HG03108 (cell line): Measurements from ENCODE around the gene SSBP3.

Source experiments
- ATAC-seq: cut with Tn5 transposase; IDR thresholded peaks from one replicate; pipeline ENCODE4 v1.9.1; 2021; ENCODE audit warnings: moderate library complexity; ENCODE audit not compliant: unreplicated experiment

Gene SSBP3

GRCh38 chr1:54290506-54291184 is 115.5 kb downstream of the SSBP3 start:
- no peak for ATAC-seq

DNA sequence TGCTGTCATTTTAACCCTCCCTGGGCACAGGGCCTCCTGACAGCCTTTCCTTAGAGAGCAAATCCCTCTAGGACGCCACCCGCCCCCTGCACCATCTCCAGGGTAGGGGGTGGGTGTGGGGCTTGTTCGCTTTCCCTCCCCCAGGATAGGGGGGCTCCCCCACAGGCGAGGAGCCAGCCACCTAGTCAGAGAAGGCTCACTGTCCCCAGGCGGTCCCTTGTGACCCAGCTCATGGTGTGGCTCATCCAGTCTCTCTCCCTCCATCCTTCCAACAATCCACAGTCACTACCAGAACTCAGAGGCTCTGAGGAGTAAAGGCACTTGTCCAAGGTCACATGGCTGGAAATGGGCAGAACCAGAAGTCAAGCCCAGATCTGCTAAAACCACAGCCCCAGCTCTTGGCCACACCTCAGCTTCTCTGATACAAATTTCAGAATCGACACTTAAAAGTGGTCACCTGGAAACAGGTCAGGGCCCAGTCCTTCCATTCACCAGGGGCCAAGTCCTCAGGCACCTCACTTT is 116.4 kb downstream of the SSBP3 start:
- ATAC-seq = no peak

DNA sequence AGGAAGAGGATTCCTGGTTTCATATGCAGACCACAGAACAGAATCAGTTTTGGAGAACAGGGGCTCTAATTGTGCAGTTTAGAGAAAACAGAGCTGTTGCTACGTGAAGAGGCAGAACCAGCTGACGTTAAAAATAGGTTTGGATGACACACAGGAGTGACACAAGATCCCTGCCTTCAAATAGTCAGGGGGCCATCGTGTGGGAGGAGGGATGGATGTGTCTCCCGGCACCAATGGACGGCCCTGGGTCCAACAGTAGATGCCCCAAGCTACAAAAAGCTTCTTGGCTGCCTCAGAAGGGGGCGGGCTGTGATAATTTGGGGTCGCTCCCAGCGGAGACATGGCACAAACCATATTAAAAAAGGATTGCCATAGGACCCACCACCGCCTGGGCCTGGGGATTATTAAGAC is 118.4 kb downstream of the SSBP3 start:
- no peak for ATAC-seq

DNA sequence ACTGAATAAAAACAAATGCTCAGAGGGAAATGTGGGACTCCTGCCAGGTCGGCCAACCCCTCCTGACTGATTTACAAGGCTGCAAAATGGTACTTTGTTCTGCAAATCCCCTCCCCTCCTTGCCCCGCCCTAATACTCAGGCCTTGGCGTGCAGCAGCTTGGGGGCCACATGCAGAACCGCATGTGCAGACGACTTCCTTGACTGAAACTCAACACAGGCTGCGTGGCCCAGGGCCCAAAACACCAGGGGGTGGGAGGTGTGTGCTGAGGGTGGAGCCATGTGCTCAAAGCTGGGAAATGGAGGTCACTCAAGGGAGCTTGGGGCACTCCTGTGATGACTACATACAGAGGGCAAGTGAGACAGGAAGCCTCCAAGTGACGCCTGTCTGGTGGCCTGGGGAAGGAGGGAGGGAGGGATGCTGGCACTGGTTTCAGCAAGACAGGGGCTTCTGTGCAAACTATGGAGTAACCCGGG is 119.0 kb downstream of the SSBP3 start:
- no peak for ATAC-seq

DNA sequence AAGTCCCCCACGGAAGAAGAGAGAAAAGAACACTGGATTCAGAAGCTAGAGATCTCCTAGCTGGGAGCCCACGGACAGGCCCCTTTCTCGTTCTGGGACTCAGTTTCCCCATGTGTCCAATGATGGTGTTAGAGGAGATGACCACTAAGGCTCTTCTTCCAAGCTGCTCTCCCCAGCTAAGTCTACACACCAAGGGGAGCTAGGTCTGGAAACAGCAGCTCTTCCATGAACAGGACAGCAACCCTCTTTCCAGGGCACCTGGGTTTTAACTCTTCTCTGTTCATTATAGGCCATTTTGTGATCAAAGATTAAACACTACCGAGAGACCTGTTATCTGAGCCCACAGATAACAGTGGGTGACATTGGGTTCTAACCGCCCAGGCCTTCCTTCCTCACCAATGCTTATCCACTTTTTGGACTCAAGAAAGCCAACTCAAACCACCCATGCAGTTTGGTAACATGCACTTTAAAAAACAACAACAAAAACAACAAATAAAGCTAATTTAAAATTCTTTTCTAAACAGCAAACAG is 120.3 kb downstream of the SSBP3 start:
- ATAC-seq = no peak

DNA sequence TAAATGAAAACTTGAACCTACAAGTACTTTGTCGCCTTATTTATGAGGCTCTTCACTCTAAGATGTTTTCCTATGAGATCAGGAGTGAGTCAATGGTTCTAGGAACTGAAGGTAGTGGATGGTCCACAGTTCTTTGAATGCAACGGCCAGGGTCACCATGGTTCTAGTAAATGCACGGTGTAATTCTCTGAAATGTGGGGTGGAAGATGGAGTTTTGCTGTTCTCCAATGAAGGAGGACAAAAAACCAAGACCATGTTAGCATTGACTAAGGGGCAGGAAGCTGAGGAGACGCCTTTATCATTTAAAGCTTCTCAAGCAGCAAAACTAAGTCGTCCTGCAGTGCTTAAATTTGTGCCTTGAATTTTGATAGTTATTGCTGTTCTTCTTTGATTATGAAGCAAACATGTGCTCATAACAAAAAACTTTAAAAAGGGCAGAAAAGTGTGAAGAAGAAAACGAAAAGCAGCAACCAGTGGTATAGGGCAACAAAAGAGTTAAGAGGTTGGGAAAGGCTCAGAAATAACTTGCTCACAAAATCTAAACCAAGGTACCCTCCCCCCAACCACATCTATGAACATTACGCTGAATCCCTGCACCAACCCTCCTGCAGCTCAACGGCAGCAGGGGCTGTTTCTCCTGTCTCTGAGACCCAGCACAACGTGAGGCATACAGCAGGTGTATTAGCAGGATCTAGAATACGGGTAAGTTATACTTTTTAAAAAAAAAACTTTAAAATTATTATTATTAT is 121.2 kb downstream of the SSBP3 start:
- ATAC-seq = no peak

GRCh38 chr1:54283635-54284385 is 122.4 kb downstream of the SSBP3 start:
- no peak for ATAC-seq

DNA sequence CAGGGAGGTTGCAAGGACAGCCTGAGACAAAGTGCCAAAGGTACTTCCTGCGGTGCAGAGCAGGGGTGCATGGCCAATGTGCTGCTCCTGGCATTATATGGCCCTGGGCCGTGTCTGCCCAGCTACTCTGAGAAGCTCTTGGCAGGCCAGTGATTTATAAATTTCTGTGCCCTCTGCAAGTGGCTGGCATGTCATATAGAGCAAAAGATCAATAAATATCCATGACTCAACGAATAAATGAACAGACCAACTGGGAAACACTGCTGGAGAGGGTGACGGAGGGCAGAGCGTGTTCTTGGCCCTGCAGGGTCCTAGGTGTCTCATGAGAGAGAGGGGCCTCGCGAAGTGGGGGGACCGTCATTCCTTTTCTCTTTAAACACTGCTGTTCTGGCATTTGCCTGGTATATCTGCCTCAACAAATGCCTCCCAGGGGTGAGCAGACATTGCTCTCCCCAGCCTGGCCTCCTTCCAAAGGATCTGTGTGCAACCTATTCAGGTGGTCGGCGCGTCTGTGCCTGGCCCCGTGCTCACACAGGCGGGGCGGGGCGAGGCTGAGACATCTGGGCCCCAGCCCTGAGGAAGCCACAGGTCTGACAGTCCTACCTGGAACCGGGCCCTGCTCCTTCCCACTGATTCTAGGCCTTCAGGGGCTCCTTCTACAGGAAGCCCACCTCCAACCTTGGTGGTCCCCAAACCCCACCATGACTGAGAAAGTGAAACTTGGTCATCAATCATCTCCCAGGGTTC is 123.9 kb downstream of the SSBP3 start:
- ATAC-seq = no peak

DNA sequence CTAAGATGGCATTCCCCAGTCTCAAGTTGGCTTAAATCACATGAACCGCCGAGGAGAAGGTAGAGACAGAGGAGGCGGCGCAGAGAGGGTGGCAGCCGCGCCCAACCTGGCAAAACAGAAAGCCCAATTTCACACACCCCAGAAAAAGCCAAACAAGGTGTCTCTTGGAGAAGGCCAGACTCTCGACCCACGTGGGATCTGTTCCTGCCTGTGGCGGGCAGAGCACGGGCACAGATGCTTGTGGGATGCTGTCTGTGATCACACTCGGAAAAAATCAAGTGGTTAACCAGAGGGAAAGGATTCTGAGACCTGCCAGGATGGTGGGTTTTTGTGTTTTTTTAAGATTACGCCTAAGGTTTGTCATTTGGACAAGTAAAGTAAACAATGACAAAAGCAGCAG is 125.5 kb downstream of the SSBP3 start:
- ATAC-seq = no peak

- ATAC-seq = no peak
These were observed 126.7 kb downstream of the SSBP3 start for GRCh38 chr1:54279457-54279856.

DNA sequence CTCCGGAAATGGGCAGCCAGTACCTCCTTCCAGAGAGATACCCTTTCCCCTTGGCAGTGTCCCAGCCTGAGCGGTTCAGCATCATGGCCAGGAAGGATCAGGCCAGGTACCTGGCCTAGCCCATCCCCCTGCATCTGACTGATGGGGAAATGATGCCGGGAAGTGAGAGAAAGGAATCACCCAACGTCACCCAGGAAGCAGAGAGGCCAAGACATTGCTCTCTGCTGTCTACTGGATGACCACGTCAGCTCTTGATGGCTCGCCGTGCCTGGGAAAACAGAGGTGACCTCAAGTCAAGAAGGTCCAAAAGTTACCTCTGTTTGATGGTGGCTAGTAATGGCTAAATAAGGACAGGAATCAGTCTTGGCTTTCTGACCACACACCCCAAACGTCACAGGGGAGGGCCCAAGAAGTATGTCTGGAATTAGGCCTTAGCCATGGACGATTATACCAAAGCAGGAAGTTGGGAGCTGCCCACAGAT is 127.2 kb downstream of the SSBP3 start:
- no peak for ATAC-seq

GRCh38 chr1:54277451-54278341 is 128.5 kb downstream of the SSBP3 start:
- peak; percentile 40 for ATAC-seq

DNA sequence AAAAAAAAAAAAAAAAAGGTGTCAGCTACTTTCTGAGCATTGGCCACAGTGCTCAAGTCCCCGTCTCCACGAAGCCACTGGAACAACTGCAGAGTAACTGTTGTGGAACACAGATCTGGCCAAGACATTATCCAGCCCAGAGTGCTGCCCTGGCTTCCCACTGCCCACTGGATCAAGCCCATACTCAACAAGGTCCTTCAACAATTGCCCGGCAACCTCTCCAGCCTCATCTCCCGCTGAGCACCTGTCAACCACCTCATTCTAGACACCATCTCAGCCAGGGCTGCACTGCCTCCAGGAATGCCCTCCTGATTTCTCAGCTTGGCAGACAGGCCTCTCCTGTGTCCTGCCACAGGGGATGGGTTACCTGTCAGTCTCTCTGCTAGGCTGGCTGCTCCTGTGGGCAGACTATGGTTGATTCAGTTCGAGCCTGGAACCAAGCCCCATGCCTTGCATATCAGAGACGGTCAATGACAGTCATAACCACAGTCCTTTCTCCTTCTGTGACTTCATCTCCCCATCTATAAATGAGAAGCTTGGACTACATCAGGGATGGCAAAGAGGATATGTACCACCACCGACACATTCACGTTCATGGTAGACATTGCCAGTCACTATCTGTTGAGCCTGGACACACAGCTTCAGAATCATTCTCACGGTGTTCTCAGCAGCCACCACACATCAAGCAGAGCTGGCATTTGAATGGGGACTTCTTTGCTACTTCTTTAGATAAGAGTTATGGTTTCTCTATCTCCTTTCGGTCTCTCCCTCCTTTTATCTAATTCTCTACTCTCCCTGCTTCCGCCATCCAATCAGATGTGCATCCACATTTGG is 129.4 kb downstream of the SSBP3 start:
- ATAC-seq = no peak

- ATAC-seq = no peak
These were observed 130.8 kb downstream of the SSBP3 start for GRCh38 chr1:54275349-54275748.

DNA sequence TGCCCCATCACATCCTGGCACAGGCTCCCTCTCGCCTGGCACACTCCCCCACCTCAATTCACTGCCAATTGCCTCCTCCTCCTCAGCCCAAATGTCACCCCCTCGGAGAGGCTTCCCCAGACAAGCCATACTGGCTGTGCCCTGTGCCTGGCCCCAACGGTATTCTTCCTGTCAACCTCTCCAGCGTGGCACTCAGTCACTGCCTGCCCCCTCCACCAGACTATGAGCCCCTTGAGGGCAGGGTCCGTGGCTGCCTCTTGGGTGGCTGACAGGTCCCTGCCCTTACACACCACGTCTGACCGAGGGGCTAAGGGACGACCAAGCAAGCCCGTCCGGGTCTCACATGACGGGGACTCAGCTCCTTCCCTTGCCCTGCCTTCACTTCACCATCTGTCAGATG is 131.3 kb downstream of the SSBP3 start:
- ATAC-seq = no peak

DNA sequence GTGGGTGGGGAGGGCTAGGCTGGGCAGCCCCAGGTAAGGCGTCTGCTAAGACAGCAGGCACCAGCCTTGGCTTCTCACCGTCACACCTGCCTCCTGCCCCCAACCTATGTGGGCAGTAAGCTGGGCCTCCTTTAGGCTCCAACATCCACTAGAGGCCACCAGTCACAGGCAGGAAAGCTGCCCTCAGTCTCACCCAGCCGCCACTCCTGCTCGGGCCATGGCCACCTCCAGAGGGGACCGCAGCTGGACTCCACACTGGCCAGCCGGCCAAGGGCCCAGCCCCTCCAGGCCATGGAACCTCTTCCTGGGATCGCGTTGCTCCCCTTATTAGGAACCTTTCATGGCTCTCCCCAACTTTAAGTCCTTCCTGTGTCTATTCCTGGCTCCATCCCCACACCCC is 131.7 kb downstream of the SSBP3 start:
- ATAC-seq = no peak

DNA sequence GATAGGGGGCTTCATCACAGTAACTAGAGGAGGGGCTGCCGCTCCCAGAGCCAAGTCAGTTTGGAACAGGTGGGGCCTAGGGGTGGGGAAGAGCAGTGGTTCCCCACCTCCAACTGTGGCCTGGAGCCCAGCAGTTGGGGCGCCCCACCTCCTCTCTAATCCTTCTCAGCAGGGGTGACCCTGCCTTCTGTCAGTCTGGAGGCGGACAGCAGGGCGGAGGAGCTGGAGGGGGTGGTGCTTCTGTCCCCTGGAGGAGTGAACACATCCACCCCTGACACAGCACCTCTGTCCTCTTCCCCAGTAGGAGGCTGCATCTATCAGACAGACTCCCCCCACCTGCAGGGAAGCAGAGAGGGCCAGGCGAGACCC is 132.4 kb downstream of the SSBP3 start:
- ATAC-seq = no peak

DNA sequence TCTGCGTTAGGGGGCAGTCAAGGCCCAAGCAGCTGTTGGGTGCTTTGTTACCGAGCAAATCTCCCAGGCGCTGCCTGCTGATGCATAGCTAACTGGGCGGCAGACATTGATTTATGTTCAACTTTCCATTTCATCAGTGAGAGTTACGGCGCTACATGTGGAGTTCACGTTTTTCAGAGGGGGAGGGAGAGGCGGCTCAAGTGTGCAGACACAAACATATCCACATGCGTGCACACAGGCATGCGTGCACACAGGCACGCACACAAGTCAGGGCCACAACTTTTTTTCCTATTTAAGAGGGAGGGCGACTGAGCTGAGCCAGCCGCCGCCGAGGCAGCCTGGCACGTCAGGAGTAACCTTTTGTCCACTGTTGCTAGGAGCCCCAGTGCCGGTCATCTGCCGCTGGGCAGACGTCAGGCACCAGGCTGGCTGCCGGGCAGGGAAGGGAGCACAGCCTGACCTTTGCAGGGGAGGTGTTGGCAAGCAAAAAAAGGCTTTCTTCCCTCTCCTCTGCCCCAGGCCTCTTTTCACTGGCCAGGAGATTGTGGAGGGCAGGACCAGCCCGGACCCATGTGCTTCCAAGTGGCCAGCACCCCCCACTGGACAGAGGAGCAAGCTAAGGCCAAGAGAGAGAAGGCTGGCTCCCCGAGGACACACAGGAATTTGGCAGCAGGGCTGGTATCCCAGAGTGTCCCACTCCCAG is 133.0 kb downstream of the SSBP3 start:
- no peak for ATAC-seq
